NCI-H1048 (cell line): ENCODE measurements around the gene DLGAP1.

Experiments
- DNase-seq: peaks from one replicate; lab custom pipeline; 2025; lab: John Stamatoyannopoulos, UW

Gene DLGAP1

GRCh38 chr18:4286256-4286655, 168.9 kb downstream of the DLGAP1 start:
- no peak for DNase-seq

GRCh38 chr18:4285525-4285924, 169.6 kb downstream of the DLGAP1 start:
- no peak for DNase-seq

GRCh38 chr18:4284528-4284927, 170.6 kb downstream of the DLGAP1 start:
- DNase-seq, result no peak

GRCh38 chr18:4283746-4284291, 171.3 kb downstream of the DLGAP1 start:
- no peak for DNase-seq

GRCh38 chr18:4282954-4283353, 172.2 kb downstream of the DLGAP1 start:
- no peak for DNase-seq

GRCh38 chr18:4276953-4277585, 178.0 kb downstream of the DLGAP1 start:
- DNase-seq, result no peak

- no peak for DNase-seq
Observed at GRCh38 chr18:4271952-4272351, 183.2 kb downstream of the DLGAP1 start.

GRCh38 chr18:4270988-4271387, 184.1 kb downstream of the DLGAP1 start:
- DNase-seq, result no peak

- no peak for DNase-seq
Observed at GRCh38 chr18:4270016-4270415, 185.1 kb downstream of the DLGAP1 start.

- DNase-seq, result no peak
Observed at GRCh38 chr18:4267641-4268040, 187.5 kb downstream of the DLGAP1 start.

GRCh38 chr18:4264347-4264791, 190.7 kb downstream of the DLGAP1 start:
- DNase-seq, result no peak

- DNase-seq, result no peak
Observed at GRCh38 chr18:4260107-4260506, 195.0 kb downstream of the DLGAP1 start.

- DNase-seq, result no peak
Observed at GRCh38 chr18:4256766-4257417, 198.2 kb downstream of the DLGAP1 start.

- no peak for DNase-seq
Observed at GRCh38 chr18:4254840-4255239, 200.3 kb downstream of the DLGAP1 start.

- no peak for DNase-seq
Observed at GRCh38 chr18:4252829-4253228, 202.3 kb downstream of the DLGAP1 start.

GRCh38 chr18:4251873-4252272, 203.2 kb downstream of the DLGAP1 start:
- DNase-seq, result no peak

GRCh38 chr18:4251206-4251605, 203.9 kb downstream of the DLGAP1 start:
- no peak for DNase-seq

- no peak for DNase-seq
Observed at GRCh38 chr18:4250141-4250540, 205.0 kb downstream of the DLGAP1 start.

- no peak for DNase-seq
Observed at GRCh38 chr18:4248686-4249085, 206.4 kb downstream of the DLGAP1 start.

- DNase-seq, result no peak
Observed at GRCh38 chr18:4246374-4246773, 208.7 kb downstream of the DLGAP1 start.

- DNase-seq, result no peak
Observed at GRCh38 chr18:4245456-4245855, 209.7 kb downstream of the DLGAP1 start.

- DNase-seq, result no peak
Observed at GRCh38 chr18:4242431-4243161, 212.5 kb downstream of the DLGAP1 start.

GRCh38 chr18:4241090-4241617, 214.0 kb downstream of the DLGAP1 start:
- no peak for DNase-seq
